Uterus (tissue), 4 donors: ENCODE measurements around the gene ELOVL5. TPM values are rescaled to one million over a fixed set of nuclear protein-coding genes. Genes with fewer than 3 reads are reported as not detected.

ENCODE experiments used
- DNase-seq, 2 donors: peaks; one replicate each; pipeline ENCODE4 v3.0.0-alpha.2; 2019 to 2020
- H3K27ac ChIP-seq, 2 donors: fragments of 200-600 bp; sonication (generic); 1 replicate in 1 of 2; 2 replicates in 1 of 2; pipeline ENCODE4 v1.5.1; 2016 to 2018
- H3K27me3 ChIP-seq, 2 donors: fragments of 200-600 bp; sonication (generic); one replicate each; pipeline ENCODE4 v1.5.1; 2018 to 2019; ENCODE audit warnings: control low read depth in 1 of 2
- H3K36me3 ChIP-seq, 2 donors: fragments of 200-600 bp; sonication (generic); one replicate each; pipeline ENCODE4 v1.5.1; 2019; ENCODE audit warnings: control low read depth in 1 of 2
- H3K4me1 ChIP-seq, 2 donors: fragments of 200-600 bp; sonication (generic); one replicate each; pipeline ENCODE4 v1.5.1; 2018 to 2019; ENCODE audit warnings: control low read depth in 1 of 2
- H3K4me3 ChIP-seq, 2 donors: fragments of 200-600 bp; sonication (generic); 1 replicate in 1 of 2; 2 replicates in 1 of 2; pipeline ENCODE4 v1.5.1; 2018 to 2019; ENCODE audit warnings: mild to moderate bottlenecking in 1 of 2
- H3K9me3 ChIP-seq, 2 donors: fragments of 200-600 bp; sonication (generic); one replicate each; pipeline ENCODE4 v1.5.1; 2019; ENCODE audit warnings: control low read depth in 1 of 2
- POLR2A ChIP-seq, 2 donors: fragments of 450-650 bp; IDR thresholded peaks; one replicate each; pipeline ENCODE4 v1.6.1; 2016; ENCODE audit warnings: antibody characterized with exemption in 2 of 2, mild to moderate bottlenecking in 1 of 2, moderate library complexity in 1 of 2
- intact Hi-C: fragments of 100-400 bp; cut with DNase I; formaldehyde crosslinking; loops from one replicate; pipeline ENCODE4 v1.15.1; 2023; ENCODE audit warnings: low total_unique reads
- total RNA-seq, 4 donors: library from RNA; depleted of rRNA in 3 of 4; stranded (reverse); fragments of >200 nt in 3 of 4; gene quantifications; one replicate each; pipeline versions ENCODE4 v1.1.0 to v1.2.4, GENCODE V29; 2014 to 2023
- TF ChIP-seq, protein P1 (sequence below), 4 experiments: fragments of 200-600 bp in 2 of 4; fragments of 450-650 bp in 2 of 4; sonication (generic) in 2 of 4; IDR thresholded peaks; one replicate each; pipeline ENCODE4 v1.5.1; 2016 to 2019; ENCODE audit warnings: antibody characterized with exemption in 4 of 4, mild to moderate bottlenecking in 2 of 4, moderate library complexity in 1 of 4
- donor health status: DM: yes; HTN: yes; CAD: no.

ELOVL5 gene
- total RNA-seq, 4 donors from 2014 or later: 26.4 to 80.7 (median 48.4) TPM

DNA sequence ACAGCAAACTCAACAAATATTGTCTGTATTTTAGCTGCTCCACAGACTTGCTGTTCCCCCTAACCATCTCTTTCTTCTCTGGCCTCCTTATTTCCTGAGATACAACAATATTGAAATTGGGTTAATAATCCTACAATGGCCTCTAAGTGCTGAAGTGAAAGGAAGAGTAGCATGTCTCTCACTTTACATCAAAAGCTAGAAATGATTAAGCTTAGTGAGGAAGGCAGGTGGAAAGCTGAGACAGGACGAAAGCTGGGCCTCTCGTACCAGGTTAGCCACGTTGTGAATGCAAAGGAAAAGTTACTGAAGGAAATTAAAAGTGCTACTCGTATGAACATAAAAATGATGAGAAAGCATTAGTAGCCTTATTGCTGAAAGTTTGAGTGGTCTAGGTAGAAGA lies 63.8 kb downstream of the ELOVL5 start:
- Histone ChIP-seq H3K4me1 (peaks cover 0 to 6% of the 10 kb centered on the region in 2 donors), H3K27me3 (no peaks in the 10 kb centered on the region), H3K36me3 (no peaks in the 10 kb centered on the region), H3K27ac (no peak overlapping the region), H3K9me3 (no peaks in the 10 kb centered on the region), H3K4me3 (no peak overlapping the region)
- intact Hi-C loops: no loop called here
- no peak for DNase-seq
- no peak for TF ChIP-seq POLR2A (IDR thresholded peaks at IDR 0.05)
- TF ChIP-seq, protein P1, sequence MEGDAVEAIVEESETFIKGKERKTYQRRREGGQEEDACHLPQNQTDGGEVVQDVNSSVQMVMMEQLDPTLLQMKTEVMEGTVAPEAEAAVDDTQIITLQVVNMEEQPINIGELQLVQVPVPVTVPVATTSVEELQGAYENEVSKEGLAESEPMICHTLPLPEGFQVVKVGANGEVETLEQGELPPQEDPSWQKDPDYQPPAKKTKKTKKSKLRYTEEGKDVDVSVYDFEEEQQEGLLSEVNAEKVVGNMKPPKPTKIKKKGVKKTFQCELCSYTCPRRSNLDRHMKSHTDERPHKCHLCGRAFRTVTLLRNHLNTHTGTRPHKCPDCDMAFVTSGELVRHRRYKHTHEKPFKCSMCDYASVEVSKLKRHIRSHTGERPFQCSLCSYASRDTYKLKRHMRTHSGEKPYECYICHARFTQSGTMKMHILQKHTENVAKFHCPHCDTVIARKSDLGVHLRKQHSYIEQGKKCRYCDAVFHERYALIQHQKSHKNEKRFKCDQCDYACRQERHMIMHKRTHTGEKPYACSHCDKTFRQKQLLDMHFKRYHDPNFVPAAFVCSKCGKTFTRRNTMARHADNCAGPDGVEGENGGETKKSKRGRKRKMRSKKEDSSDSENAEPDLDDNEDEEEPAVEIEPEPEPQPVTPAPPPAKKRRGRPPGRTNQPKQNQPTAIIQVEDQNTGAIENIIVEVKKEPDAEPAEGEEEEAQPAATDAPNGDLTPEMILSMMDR (IDR thresholded peaks at IDR 0.05): no peak

DNA sequence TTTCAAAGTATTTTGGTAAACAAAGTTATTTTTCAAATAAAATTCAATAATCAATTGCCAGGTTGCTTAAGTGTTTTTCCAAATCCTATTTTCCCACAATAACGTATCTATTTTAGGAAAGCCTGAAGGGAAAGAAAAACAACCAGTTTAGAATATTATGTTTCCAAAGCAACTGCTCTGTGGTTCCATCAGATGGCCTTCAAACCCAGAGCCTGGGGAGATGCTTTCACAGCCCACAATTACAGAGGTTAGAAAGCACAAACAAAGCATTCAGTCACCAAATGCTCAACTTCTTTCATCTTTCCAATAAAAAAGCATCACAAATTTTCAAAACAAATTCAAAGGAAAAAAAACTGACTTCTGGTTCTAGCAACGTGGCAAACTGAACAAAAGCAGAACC lies 66.0 kb downstream of the ELOVL5 start:
- intact Hi-C loops: no loop called here
- peaks cover 0 to 6% of the 10 kb centered on the region in 2 donors for H3K4me1 ChIP-seq

DNA sequence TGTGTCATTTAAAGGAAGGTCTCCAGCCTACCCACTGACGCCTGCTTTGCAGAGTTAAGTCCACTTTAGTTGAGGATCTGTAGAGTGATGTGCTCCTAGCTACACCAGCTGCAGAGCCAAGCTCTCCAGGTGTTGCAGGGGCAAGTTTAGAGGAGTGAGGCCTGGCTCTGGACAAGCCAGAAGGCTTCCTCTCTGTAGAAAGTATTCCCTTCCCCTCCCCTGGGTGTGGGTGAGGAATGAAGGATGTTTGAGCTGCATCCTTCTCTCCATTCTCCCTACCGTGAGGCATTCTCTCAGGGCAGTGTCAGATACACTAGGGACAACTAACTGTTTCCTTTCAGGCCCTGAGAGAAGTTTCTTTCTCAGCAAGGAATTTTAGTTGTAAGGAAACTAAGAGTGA lies 66.5 kb downstream of the ELOVL5 start:
- Histone ChIP-seq H3K27ac (no peak overlapping the region), H3K4me3 (no peak overlapping the region), H3K27me3 (no peaks in the 10 kb centered on the region), H3K36me3 (no peaks in the 10 kb centered on the region), H3K4me1 (peaks cover 0 to 6% of the 10 kb centered on the region in 2 donors), H3K9me3 (no peaks in the 10 kb centered on the region)
- TF ChIP-seq, protein P1 (IDR thresholded peaks at IDR 0.05): no peak
- no peak for TF ChIP-seq POLR2A (IDR thresholded peaks at IDR 0.05)
- DNase-seq: no peak
- intact Hi-C loops: no loop called here

More for the DNA sequence above, 66.0 kb downstream of the ELOVL5 start:
- Histone ChIP-seq H3K27me3 (no peaks in the 10 kb centered on the region), H3K9me3 (no peaks in the 10 kb centered on the region), H3K36me3 (no peaks in the 10 kb centered on the region), H3K27ac (peak overlapping the region in 1 of 2 donors; percentile 32), H3K4me3 (no peak overlapping the region)
- no peak for DNase-seq
- TF ChIP-seq, protein P1 (IDR thresholded peaks at IDR 0.05): no peak
- no peak for TF ChIP-seq POLR2A (IDR thresholded peaks at IDR 0.05)

DNA sequence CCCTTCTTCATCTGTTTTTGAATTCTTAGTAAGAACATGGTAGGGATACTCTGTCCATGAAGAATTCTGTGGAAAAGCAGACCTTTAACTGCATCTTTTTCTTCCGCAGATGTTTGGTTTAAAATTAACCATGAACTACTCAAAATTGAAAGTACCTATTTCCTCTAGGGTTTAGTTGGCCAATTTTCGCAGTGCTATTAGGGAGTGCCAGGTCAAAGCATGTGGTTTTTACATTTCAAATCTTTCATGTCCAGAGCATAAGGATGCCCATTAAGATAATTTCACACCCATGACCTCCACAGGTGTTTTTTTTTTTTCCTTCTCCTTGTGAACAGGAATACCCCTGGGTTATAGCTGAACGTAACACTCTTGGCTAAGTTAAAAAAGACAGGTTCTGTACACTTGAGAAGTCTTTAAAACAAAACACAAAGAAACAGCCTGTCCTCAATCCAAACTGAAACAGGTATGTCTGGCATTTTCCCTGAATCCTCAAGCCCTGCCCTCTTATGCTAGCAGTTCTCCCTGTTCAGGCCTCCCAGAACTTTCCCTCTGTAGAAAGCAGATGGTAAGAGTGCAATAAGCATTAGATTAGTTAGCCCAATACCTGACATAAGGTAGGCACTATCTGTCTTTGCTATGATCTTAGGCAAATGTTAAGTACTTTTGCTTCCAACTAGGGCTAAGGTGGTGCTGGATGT lies 67.1 kb downstream of the ELOVL5 start:
- DNase-seq: no peak
- peaks cover 0 to 6% of the 10 kb centered on the region in 2 donors for H3K4me1 ChIP-seq
- no peaks in the 10 kb centered on the region for H3K36me3 ChIP-seq
- H3K27ac ChIP-seq: no peak overlapping the region
- H3K27me3 ChIP-seq: no peaks in the 10 kb centered on the region
- intact Hi-C loops: no loop called here
- H3K4me3 ChIP-seq: no peak overlapping the region
- no peaks in the 10 kb centered on the region for H3K9me3 ChIP-seq
- TF ChIP-seq POLR2A (IDR thresholded peaks at IDR 0.05): no peak
- TF ChIP-seq, protein P1 (IDR thresholded peaks at IDR 0.05): no peak

DNA sequence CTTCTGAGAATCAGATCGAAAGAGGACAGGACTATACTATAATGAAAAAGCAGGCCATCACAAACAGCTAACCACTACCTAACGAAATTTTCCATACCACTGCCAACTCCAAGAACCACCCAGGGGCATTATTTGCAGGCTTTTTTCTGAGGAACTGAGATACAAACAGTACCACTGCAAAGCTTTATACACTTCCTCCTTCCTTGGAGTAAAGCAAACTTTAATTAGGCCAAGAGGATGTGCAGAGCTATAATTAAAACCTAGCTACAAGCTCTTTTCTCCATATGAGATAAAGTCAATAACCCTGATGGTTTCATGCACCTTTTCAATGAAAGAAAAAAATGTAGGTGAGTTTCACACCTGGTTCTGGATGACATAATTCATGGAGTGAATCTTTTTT lies 68.5 kb downstream of the ELOVL5 start:
- Histone ChIP-seq H3K4me1 (peaks cover 0 to 6% of the 10 kb centered on the region in 2 donors), H3K27me3 (no peaks in the 10 kb centered on the region), H3K9me3 (no peaks in the 10 kb centered on the region), H3K27ac (no peak overlapping the region), H3K36me3 (no peaks in the 10 kb centered on the region), H3K4me3 (no peak overlapping the region)
- intact Hi-C loops: no loop called here
- TF ChIP-seq POLR2A (IDR thresholded peaks at IDR 0.05): no peak
- TF ChIP-seq, protein P1 (IDR thresholded peaks at IDR 0.05): no peak
- DNase-seq: no peak
